Activated CD4-positive, CD25-positive, alpha-beta regulatory T cell treated with anti-CD3 and anti-CD28 coated beads, Interleukin-2, amount 50 U/mL, for 72 hours (primary cell): ENCODE measurements around the gene NEIL3.

Experiments used
- DNase-seq: peaks from one replicate; pipeline ENCODE4 v3.0.0; 2021

The NEIL3 gene, protein sequence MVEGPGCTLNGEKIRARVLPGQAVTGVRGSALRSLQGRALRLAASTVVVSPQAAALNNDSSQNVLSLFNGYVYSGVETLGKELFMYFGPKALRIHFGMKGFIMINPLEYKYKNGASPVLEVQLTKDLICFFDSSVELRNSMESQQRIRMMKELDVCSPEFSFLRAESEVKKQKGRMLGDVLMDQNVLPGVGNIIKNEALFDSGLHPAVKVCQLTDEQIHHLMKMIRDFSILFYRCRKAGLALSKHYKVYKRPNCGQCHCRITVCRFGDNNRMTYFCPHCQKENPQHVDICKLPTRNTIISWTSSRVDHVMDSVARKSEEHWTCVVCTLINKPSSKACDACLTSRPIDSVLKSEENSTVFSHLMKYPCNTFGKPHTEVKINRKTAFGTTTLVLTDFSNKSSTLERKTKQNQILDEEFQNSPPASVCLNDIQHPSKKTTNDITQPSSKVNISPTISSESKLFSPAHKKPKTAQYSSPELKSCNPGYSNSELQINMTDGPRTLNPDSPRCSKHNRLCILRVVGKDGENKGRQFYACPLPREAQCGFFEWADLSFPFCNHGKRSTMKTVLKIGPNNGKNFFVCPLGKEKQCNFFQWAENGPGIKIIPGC

DNA sequence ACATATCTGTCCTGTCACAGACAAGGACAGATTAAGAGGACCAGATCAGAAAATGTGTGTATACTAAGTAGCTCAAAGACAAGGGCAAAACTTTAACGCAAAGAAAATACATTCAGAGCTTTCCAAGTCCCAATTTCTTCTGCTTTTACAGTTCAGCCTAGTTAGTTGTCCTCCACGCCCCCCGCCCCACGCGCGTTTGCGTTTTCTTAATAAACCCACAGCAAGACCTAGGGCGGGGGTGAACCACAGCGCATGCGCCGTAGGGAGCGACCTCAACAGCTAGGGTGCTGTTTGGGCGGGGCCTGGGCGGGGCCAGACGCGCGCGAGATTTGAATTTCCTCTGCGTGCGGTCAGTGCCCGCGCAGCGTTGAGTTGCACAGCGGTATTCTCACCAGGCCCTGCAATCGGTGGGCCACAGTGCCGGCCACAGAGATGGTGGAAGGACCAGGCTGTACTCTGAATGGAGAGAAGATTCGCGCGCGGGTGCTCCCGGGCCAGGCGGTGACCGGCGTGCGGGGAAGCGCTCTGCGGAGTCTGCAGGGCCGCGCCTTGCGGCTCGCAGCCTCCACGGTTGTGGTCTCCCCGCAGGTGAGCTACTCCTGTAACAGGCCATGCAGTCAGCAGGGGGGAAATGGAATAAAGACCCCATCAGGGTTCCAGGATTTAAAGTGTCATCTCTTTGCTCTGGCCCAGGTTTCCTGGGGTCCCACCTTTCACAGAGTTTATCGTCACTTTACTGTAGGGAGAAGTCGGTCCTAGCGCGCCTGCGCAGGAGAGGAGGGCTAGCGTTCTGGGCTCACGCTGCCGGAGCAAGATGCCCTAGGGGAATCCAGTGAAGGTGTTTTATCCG lies at the start of gene NEIL3:
NEIL3 (plus strand) TSS at position 353 of the 850 bp plus-strand sequence; CDS start at position 433, 80 bp downstream.
- peak; percentile 93 for DNase-seq

DNA sequence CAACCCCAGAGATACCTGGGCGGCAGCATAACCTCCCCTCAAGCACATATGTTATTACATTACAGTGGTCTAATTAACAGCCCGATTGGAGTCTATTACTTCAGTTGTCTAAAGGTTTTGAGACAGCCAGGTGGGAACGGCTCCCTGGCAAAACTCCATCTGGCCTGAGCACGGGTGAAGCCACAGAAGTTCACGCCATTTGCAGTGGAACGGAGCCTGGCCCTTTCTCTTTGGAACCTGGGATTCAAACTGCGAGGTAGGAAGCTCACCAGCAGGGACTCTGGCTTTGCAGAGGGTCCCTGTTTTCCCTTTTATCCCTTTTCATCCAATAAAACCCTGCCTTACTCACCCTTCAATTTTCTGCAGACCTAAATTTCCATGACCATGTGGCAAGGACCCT lies 45.9 kb upstream of the NEIL3 start:
- DNase-seq: no peak

DNA sequence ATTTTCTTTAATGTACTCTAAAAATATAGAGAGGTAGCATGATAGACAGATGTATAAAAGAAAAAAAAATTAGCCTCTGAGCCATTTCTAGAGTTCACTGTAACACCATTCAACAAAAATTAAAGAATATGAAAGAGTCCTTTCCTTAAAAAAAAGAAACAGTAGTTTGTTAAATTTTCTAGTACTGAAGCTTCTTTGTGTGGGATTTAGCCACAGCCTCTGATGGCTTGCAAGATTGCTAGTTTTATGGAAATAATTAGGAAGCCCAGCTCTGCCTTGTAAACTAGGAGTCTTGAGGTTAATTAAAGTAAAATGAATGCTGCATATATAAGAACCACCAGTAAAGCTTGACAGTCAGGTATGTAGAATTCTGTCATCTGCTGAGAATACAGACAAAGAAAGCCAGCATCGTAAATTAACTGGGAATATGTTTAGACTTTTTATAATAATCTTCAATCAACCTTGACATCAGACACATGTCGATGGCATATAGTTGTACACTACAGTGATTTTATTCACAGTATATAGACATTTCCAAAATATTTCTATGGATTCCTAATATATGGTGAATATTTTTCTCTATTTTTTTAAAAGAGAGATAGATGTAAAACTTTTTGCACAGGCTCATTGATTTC lies 44.8 kb upstream of the NEIL3 start:
- DNase-seq: no peak

DNA sequence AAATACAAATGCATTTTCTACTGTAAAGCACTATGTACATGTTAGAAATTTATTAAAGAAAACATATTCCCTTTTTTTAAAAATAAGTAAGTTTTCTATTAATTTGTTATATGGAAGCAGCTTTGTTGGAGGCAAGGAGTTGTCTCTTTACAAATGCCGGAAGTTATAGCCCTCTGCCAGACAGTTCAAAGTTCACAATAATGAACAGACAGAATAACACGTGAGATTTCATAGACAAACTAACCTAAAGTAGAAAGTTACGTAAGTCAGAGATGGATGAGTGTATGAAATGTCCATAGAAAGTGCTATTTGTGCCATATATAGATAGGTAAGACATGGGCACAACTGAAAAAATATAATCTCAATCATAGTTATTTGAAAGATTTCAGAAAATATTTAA lies 43.9 kb upstream of the NEIL3 start:
- no peak for DNase-seq

DNA sequence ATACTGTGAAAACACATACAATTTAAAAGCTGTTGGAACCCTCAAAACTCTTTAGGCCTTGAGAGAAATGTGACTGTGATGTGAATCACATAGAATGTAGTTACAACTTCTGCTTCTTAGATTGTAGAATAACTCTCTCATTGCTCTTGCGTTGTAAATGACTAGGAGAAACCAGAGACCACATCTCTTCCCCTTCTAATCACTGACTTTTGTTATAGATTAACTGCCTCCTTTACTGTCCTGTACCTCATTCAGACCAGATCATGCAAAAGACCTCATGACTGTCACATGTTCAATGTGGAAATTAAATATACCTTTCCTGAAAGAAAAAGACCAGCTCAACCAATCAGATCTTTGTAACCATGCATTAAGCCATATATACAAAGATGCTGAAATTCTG lies 43.2 kb upstream of the NEIL3 start:
- no peak for DNase-seq

DNA sequence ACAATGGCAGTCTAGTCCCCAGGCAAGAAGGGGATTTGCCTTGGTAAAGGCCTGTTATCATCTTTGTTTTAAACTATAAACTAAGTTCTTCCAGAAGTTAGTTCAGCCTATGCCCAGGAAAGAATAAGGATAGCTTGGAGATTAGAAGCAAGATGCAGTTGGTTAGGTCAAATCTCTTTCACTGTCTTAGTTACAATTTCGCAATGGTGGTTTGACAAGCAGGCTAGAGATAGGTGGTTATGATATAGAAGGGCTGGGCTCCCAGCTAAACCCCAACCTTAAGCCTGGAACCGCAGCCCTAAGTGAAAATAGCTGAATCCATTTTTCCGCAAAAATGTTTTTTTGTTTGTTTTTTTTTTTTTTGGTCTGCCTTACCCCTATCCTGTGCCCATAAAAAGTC lies 41.8 kb upstream of the NEIL3 start:
- DNase-seq: no peak

DNA sequence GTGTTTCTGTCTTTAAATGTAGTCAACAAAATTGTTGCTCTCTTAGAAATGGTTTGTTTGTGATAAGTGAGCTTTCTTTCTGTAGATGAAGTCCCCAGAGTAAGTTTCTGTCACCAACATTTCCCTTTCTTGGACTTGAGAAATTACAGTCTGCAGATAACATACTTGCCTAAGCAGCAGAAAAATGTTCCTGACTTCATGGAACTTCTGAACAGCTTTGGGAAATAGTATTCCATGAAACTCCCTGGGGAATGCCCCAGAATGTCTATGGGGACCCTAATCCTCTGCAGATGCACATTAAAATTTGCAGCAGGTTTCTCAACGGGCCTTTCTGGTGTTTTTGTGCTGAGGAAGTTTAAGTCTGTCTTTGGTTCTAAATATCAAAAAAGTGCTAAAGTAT lies 38.6 kb upstream of the NEIL3 start:
- DNase-seq: no peak

DNA sequence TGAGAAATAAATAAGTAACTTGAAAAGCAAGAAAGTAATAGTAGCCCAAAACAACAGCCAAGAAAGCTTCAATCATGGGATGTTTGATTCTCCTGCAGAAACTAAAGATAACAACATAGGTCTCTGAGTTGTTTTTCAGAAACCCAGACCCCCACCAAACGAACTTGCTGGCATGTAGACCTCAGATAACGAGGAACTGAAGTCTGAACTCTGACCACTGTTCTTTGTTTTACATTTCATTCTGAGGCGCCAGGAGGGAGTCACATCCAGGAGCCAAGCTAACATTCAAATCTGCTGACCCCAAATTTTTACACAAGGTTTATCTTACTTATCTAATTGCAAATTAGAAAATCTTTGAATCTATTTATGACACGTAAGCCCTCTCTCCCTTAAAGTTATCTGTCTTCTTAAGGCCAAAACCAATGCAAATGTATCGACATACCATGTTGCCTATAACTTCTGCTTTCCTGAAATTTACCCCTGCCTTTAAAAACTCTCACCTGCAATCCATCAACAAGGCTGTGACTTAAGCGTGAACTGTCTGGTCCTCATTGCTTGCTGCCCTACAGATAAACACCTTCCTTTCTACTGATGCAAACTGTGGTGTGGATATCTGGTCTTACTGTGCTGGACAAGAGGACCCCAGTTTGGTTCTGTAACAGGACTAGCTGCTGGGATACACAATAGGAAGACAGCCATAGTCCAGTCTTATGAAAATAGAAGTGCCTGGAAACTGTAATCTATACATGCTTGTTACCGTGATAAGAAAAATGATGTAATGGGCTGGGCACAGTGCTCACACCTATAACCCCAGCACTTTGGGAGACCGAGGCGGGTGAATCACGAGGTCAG lies 37.5 kb upstream of the NEIL3 start:
- no peak for DNase-seq

DNA sequence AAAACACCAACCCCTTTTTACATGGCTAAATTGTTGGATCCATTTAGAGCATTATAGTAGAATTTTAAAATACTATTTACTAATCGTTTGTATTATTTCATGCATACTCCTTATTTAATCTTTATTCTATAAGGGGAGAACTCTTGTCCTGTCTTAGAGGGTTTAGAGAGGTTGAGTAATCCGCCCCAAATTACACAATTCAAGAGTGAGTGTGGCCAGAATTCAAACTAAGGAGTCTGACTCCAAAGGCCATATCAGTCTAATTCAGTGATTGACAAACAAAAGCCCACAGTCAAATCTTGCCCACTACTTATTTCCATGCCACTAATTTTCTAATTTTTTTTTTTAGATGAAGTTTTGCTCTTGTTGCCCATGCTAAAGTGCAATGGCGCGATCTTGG lies 33.7 kb upstream of the NEIL3 start:
- no peak for DNase-seq

DNA sequence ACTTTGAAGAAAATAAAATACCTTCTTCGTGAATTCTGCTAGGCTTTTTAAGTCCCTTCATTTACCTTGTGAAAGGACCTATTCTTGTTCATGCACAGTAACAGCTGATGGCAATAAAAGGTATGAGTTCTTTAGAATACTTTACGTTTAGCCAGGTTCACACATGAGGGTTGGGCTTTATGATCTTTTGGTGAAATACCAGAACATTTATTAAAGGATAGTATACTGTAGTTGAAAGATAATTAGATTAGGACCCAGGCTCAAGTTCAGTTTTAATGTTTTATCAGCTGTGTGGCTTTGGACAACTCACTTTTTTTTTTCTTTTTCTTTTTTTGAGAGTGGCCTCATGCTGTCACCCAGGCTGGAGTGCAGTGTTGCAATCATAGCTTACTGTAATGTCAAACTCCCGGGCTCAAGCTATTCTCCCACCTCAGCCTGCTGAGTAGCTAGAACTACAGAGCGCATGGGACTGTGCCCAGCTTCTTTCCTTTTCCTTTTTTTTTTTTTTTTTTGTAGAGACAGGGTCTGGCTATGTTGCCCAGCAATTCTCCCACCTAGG lies 28.2 kb upstream of the NEIL3 start:
- DNase-seq: no peak

DNA sequence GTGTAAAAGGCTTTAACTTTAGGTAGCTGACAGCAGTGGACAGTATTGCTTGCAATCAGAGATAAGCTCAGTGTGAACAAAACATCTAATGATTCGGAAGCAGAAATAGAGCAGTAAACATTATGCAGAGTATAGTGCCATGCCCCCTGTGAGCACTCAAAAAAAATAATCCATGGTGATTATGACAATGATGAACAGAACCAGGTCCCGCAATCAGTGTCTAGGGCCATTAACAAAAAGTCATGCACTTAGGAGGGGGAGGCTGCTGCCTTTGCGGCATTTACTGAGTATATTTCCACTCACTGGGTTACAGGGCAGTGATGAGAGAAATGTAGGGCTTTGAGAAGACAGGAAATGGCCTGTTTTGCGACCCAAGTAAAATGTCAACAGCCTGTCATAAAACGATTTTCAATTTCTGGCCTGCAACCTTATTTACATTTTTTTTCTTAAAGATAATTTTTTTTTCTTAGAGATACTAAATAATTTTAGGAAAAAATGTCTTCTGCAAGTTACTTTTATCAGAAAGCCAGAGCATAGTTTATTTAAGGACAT lies 27.3 kb upstream of the NEIL3 start:
- no peak for DNase-seq

DNA sequence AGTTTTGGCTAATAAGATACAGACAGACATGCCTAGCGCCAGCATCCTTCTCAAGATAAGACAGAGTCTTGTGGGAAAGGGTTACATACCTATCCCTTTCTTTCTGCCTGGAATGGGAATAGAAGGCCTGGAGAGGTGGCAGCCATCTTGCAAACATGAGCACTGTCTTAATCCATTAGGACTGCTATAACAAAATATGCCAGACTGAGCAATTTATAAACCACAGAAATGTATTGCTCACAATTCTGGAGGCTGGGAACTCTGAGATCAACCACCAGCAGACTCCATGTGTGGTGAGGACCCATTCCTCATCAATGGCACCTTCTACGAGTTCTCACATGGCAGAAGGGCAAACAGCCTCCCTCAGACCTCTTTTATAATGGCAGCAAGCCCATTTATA lies 26.5 kb upstream of the NEIL3 start:
- no peak for DNase-seq

DNA sequence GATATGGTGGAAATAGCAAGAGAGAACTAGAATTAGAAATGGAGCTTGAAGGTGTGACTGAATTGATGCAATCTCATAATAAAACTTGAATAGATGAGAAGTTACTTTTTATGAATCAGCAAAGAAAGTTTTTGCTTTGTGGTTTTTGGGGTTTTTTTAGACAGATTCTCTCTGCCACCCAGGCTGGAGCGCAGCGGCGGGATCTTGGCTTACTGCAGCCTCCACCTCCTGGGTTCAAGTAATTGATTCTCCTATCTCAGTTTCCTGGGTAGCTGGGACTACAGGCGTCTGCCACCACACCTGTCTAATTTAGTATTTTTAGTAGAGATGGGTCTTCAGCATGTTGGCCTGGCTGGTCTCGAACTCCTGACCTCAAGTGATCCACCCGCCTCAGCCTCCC lies 23.7 kb upstream of the NEIL3 start:
- DNase-seq: no peak

DNA sequence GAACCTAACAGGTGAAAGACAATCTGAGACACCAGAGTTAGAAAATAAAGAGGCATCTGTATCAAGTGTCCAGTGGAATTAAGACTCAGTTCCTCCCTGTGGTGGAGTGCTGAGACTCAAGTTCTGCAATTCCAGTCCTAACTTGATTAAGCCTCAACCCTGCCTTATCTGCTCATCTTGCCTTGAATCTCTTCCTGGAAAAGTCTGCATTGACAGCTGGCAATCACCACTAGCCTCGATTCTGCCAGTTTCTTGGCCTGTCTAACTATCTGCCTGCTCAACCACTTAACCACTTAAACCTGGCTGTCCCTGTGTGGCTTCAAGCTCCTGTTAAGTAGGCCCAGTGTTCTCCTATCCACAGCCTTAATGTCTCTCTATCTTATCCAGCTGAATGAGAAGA lies 22.4 kb upstream of the NEIL3 start:
- no peak for DNase-seq

DNA sequence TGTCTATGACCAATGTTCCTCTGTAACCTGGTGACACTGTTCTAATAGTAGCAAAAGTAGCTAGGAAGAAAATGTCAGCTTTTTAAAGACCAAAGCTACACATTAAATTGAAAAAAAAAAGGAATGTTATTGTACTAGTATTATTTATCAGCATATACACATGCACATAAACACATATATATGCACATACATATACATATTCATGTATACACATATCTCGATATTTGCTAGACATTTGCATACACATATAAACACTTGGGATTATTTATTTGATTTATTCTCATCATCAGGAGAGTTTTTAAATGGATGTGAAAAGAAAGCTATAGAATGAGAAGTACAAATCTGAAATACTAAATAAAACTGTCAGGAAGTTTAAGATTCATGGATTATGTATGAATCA lies 21.3 kb upstream of the NEIL3 start:
- DNase-seq: no peak

DNA sequence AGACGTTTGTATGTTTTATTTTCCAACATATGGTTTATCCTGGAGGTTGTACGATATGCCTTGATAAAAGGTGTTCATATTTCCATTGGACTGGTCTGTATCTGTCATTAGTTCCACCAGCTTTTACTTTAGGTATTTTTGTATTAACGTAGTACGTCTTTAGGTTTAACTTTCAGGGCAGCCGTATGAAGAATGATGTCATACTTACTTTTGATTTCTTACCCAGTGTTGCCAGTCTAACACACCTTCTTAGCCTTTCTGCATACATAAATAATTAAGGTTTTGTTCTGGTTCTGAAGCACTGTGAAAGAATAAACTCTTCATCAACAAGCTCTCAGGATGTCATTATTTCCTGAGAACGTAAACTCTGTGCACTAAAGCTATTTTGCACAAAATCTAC lies 18.9 kb upstream of the NEIL3 start:
- DNase-seq: no peak

DNA sequence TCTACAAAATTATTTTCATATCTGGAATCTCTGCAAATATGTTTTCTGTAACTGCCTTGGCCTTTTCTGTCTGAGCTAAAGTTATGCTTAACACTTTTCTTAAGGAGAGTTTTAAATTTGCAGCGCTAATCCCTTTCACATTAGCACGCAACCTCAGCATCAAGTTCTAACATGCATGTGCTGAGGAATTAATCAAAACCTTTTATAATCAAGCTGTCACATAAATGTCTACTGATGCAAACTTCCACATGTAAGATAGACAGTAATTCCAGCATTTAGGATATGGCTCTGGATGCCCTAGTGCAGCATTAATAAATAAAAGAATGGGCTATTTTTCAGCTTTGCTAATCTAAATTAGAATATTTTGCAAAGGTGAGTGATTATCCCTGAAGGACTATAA lies 17.5 kb upstream of the NEIL3 start:
- DNase-seq: no peak

DNA sequence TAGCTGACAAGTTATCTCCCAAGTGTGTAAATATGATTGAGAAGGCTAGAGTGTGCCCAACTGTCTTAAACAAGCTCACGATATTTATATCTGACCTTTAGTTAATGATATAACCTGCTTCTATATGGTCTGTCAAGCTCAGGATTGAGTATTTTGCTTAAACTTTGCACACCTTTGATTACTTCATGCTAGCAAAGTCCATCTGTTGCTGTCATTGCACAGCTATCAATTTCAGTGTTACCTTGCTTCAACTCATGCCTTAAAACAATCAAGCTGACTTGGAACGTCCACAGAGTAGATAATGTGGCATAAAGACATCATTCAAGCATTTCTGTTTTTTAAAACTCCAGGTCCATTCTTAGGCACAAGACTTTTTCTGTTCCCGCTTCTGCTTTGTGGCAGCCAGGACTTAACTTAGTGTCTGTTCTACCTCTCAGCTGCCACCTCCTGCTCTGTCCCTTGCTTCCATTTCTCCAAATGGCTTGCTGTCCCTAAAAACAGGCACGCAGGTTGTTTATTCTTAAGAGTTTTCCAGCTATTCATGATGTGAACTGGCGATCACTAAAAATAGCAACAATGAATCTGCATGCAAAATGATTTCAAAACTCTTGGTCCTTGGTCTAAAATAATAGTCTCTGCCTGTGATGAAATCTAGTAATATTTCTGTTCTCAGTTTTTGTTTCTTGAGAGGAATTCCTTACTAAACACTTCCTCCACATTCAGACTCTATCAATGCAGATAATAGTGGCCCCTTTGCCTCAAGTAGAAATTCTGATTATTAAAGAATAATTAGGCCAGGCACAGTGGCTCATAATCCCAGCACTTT lies 16.3 kb upstream of the NEIL3 start:
- DNase-seq: no peak

DNA sequence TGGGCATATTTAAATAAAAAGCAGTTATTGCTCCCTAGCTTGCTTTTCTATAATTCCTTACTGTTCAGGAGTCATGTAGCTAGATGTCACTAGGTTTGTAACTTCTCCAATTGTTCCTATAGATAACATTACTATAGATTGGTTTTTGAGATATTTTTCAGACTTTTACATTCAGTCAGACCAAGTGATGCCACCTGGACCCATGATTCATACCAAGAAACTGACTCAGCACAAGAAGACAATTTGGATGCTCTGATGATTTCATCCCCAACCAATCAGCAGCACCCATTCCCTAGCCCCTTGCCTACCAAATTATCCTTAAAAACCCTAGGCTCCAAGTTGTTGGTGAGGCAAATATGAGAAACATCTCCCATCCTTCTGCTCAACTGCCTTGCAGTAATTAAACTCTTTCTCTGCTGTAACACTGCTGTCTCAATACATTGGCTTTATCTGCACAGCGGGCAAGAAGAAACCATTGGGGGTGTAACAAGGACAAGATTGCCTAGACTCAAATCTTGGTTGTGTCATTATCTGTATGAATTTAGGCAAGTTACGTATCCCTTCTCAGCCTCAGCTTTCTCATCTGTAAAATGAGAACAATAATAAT lies 11.8 kb upstream of the NEIL3 start:
- no peak for DNase-seq

DNA sequence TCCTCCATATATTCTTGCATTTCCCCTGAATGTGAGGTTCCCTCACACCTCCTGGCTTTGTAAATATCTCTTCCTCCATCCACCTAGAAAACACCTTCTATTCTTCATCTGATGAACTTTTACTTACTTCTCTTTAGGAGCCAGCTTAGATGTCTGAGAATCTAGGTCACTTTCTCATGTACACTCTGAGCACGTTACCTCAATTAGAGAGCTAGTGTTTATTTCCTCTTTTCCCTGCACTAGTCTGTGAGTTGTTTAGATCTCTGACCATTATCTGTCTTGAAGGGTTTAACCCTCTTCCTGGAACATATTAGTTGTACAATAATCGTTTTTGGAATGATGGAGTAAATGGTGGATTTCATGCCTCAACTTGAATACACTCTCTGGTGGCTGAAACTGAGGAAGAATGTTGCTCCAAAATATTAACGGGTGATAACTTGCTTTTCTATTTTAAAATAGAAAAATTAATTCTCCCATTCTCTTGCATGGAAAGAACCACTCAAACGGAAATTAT lies 8.5 kb upstream of the NEIL3 start:
- no peak for DNase-seq
